Fibroblast of lung (primary cell): ENCODE results near the gene CDH12.

Experiments used
- CTCF ChIP-seq, 2 donors: IDR thresholded peaks in 1 of 2; conservative IDR thresholded peaks in 1 of 2; 1 replicate in 1 of 2; 2 replicates in 1 of 2; pipeline ENCODE4 v1.5.1; 2011 to 2012; ENCODE audit warnings: low read length in 2 of 2, control low read depth in 1 of 2, inconsistent platforms in 1 of 2, low read depth in 1 of 2, mild to moderate bottlenecking in 1 of 2
- EZH2 ChIP-seq: IDR thresholded peaks from 2 replicates; pipeline ENCODE4 v1.5.1; 2012; ENCODE audit warnings: low read length, control low read depth, mild to moderate bottlenecking; ENCODE audit errors: missing control alignments

DNA sequence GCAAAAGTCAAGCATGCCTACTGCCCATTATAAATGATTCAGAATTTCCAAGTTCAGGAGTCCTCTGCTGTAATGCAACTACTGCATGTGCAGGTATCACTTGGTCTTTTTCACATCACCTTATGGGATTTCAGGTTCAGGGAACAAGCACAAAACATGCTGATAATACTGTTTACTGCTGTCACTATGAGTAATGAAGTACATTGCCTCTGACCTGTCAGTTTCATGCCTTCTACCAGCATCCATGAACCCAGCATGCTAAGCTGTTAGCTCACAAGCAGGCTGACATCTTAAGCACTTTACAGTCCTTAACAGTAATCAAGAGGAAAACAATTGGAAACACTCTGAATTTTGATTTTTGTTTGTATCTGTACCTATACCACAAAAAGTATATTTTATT is 743.8 kb downstream of the CDH12 start:
- TF ChIP-seq CTCF (conservative IDR thresholded peaks at IDR 0.05 in 1 of 2, IDR thresholded peaks at IDR 0.05 in 1 of 2; ENCODE audit: low read depth in 1 of 2, low read length in 2 of 2): no peak
- no peak for TF ChIP-seq EZH2
